Measurements from ENCODE around the gene ALDOB.
"Not testable (repeated sequence)": the region's sequence is repeated elsewhere in the genome, so short reads cannot be mapped to it uniquely, and the experiment has no call there.

The ALDOB gene

DNA sequence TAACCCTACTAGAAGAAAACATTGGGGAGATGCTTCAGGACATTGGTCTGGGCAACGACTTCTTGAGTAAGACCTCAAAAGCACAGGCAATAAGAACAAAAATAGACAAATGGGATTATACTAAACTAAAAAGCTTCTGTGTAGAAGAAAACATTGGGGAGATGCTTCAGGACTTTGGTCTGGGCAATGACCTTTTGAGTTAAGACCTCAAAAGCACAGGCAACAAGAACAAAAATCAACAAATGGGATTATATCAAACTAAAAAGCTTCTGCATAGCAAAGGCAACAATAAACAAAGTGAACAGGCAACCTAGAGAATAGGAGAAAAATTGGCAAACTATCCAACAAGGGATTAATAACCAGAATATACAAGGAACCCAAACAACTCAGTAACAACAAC is 40.9 kb downstream of the ALDOB start:
- no peak overlapping the region for H3K27ac ChIP-seq
- peaks cover 2% of the 10 kb centered on the region for H3K4me1 ChIP-seq
- no peaks in the 10 kb centered on the region for H3K27me3 ChIP-seq (ENCODE audit: control insufficient read depth, insufficient read depth, low read length)
- no peaks in the 10 kb centered on the region for H3K36me3 ChIP-seq (ENCODE audit: control insufficient read depth, insufficient read depth, low read length)
- H3K9ac ChIP-seq: no peak overlapping the region
- H3K79me2 ChIP-seq: peaks cover 22% of the 10 kb centered on the region
- no peak for TF ChIP-seq CTCF (IDR thresholded peaks at IDR 0.05)
- H3K4me3 ChIP-seq (ENCODE audit: low read depth, low read length): no peak overlapping the region
- no peak overlapping the region for H3K4me2 ChIP-seq (ENCODE audit: low read length)
- H2AFZ ChIP-seq: no peak overlapping the region
- H3K9me3 ChIP-seq (ENCODE audit: control insufficient read depth, low read length): no peaks in the 10 kb centered on the region

DNA sequence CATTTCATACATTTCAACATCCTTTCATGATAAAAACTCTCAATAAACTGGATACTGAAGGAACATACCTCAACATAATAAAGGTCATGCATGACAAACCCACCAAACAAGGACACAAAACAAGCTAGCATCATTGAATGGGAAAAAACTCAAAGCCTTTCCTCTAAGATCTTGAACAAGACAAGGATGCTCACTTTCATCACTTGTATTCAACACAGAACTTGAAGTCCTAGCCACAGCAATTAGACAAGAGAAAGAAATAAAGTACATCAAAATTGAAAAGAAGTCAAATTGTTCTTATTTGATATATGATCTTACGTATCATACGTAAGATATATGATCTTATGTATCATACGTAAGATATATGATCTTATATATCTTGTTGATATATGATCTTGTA is 42.4 kb downstream of the ALDOB start:
- H3K27me3 ChIP-seq (ENCODE audit: control insufficient read depth, insufficient read depth, low read length): no peaks in the 10 kb centered on the region
- H3K27ac ChIP-seq: no peak overlapping the region
- no peak overlapping the region for H3K4me3 ChIP-seq (ENCODE audit: low read depth, low read length)
- no peak overlapping the region for H2AFZ ChIP-seq
- no peak overlapping the region for H3K9ac ChIP-seq
- H3K4me2 ChIP-seq (ENCODE audit: low read length): no peak overlapping the region
- H3K36me3 ChIP-seq (ENCODE audit: control insufficient read depth, insufficient read depth, low read length): no peaks in the 10 kb centered on the region
- peaks cover 14% of the 10 kb centered on the region for H3K79me2 ChIP-seq
- H3K4me1 ChIP-seq: no peaks in the 10 kb centered on the region
- no peak for TF ChIP-seq CTCF (IDR thresholded peaks at IDR 0.05)
- no peaks in the 10 kb centered on the region for H3K9me3 ChIP-seq (ENCODE audit: control insufficient read depth, low read length)

GRCh38 chr9:101388507-101388993 is 47.0 kb downstream of the ALDOB start:
- H3K27ac ChIP-seq: no peak overlapping the region
- no peaks in the 10 kb centered on the region for H3K4me1 ChIP-seq
- H3K27me3 ChIP-seq (ENCODE audit: control insufficient read depth, insufficient read depth, low read length): no peaks in the 10 kb centered on the region
- no peak overlapping the region for H3K4me3 ChIP-seq (ENCODE audit: low read depth, low read length)
- no peaks in the 10 kb centered on the region for H3K9me3 ChIP-seq (ENCODE audit: control insufficient read depth, low read length)
- H3K79me2 ChIP-seq: peaks cover 2% of the 10 kb centered on the region
- no peaks in the 10 kb centered on the region for H3K36me3 ChIP-seq (ENCODE audit: control insufficient read depth, insufficient read depth, low read length)
- H3K9ac ChIP-seq: no peak overlapping the region
- no peak overlapping the region for H2AFZ ChIP-seq
- TF ChIP-seq CTCF (IDR thresholded peaks at IDR 0.05): no peak
- H3K4me2 ChIP-seq (ENCODE audit: low read length): no peak overlapping the region

DNA sequence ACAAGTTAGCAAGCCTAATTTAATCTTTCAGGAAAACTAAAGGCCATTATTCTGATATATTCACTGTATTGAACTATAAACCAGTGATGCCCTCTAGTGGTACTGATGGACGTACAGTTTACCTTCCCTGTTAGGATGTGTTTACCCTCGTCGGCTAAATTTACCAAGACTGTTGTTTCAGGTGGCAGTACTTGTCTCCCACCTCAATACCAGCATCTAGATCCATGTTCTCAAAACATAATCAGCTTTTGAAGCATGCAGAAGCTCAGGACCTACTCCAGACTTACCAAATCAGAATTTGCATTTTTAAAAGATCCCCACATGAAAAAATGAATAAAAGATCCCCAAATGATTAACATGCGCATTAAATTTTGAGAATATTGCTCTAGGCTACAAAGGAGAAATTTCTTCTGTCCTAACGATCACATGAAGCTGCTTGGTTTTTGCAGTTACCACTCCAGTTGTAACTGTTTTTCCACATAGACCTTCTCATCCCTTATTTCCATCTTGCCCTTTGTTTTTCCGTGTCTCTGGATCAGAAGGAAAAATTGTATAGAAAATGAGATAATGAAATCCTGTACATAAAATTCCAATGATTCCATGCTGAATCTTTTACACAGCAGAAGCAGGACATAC is 47.6 kb downstream of the ALDOB start:
- Histone ChIP-seq H3K9ac (no peak overlapping the region), H3K9me3 (ENCODE audit: control insufficient read depth, low read length) (no peaks in the 10 kb centered on the region), H3K27ac (no peak overlapping the region), H3K79me2 (peaks cover under 1% of the 10 kb centered on the region), H3K27me3 (ENCODE audit: control insufficient read depth, insufficient read depth, low read length) (no peaks in the 10 kb centered on the region), H2AFZ (no peak overlapping the region), H3K36me3 (ENCODE audit: control insufficient read depth, insufficient read depth, low read length) (no peaks in the 10 kb centered on the region), H3K4me1 (no peaks in the 10 kb centered on the region), H3K4me3 (ENCODE audit: low read depth, low read length) (no peak overlapping the region), H3K4me2 (ENCODE audit: low read length) (no peak overlapping the region)
- peak; percentile 31 for TF ChIP-seq CTCF (IDR thresholded peaks at IDR 0.05)

GRCh38 chr9:101384873-101385536 is 50.6 kb downstream of the ALDOB start, which contains the start of gene BAAT:
TSS of gene BAAT (minus strand) at chr9:101385006. CDS start at chr9:101371404, 13,602 bp downstream.
- H3K4me3 ChIP-seq (ENCODE audit: low read depth, low read length); H3K4me2 ChIP-seq (ENCODE audit: low read length); H3K79me2 ChIP-seq; H3K27me3 ChIP-seq (ENCODE audit: control insufficient read depth, insufficient read depth, low read length); H3K36me3 ChIP-seq (ENCODE audit: control insufficient read depth, insufficient read depth, low read length); H3K9me3 ChIP-seq (ENCODE audit: control insufficient read depth, low read length); H3K27ac ChIP-seq; H3K4me1 ChIP-seq; H2AFZ ChIP-seq; H3K9ac ChIP-seq: not testable (repeated sequence)

Data from parathyroid adenoma (tissue), 2 donors.